Measurements from ENCODE around the gene LIPE.
"Not testable (repeated sequence)": the region's sequence is repeated elsewhere in the genome, so short reads cannot be mapped to it uniquely, and the experiment has no call there.

LIPE gene, protein sequence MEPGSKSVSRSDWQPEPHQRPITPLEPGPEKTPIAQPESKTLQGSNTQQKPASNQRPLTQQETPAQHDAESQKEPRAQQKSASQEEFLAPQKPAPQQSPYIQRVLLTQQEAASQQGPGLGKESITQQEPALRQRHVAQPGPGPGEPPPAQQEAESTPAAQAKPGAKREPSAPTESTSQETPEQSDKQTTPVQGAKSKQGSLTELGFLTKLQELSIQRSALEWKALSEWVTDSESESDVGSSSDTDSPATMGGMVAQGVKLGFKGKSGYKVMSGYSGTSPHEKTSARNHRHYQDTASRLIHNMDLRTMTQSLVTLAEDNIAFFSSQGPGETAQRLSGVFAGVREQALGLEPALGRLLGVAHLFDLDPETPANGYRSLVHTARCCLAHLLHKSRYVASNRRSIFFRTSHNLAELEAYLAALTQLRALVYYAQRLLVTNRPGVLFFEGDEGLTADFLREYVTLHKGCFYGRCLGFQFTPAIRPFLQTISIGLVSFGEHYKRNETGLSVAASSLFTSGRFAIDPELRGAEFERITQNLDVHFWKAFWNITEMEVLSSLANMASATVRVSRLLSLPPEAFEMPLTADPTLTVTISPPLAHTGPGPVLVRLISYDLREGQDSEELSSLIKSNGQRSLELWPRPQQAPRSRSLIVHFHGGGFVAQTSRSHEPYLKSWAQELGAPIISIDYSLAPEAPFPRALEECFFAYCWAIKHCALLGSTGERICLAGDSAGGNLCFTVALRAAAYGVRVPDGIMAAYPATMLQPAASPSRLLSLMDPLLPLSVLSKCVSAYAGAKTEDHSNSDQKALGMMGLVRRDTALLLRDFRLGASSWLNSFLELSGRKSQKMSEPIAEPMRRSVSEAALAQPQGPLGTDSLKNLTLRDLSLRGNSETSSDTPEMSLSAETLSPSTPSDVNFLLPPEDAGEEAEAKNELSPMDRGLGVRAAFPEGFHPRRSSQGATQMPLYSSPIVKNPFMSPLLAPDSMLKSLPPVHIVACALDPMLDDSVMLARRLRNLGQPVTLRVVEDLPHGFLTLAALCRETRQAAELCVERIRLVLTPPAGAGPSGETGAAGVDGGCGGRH

DNA sequence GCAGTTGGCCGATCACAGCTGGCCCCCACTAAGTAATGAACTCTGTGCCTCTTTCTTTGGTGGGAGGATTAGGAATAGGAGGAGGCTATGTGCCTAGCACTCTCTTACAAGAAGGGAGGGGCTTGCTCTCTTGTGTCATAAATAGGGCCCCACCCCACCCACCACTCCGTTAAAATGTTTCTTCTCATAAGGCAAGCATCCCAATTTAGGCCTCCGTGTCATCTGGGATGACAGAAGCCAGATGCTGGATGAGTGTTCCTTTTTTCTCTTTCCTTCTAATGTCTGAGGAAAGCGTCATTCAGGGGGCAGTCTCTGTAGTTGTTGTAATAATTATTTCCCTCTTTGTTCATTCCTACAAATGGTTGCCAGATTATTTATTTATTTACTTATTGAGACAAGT is at the start of gene LIPE:
TSS of gene LIPE (minus strand) at position 76 of the 400 bp plus-strand sequence. CDS start 239 bp downstream, outside the sequence.
- in situ Hi-C loops (cut with MboI; ENCODE audit: low pct_unique_long_range_greater_than_20kb, low sequenced_read_pairs): no loop called here
- DNase-seq: no peak

DNA sequence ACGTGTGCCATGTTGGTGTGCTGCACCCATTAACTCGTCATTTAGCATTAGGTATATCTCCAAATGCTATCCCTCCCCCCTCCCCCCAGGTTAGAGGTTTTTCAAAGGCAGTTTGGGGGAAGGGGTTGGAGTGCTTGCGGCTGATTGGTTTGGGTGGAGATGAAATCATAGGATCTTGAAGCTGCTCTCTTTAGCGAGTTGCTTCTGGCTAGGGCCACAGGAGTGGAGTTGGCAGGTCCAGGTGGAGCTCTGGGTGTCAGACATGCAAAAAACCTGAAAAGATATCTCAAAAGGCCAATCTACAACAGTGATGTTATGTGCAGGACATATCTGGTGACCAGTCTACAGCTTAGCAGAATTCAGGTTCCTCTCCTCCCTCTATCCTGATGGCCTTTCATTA is 48.2 kb upstream of the LIPE start:
- no peak for DNase-seq
- in situ Hi-C loops (cut with MboI; ENCODE audit: low pct_unique_long_range_greater_than_20kb, low sequenced_read_pairs): no loop called here

DNA sequence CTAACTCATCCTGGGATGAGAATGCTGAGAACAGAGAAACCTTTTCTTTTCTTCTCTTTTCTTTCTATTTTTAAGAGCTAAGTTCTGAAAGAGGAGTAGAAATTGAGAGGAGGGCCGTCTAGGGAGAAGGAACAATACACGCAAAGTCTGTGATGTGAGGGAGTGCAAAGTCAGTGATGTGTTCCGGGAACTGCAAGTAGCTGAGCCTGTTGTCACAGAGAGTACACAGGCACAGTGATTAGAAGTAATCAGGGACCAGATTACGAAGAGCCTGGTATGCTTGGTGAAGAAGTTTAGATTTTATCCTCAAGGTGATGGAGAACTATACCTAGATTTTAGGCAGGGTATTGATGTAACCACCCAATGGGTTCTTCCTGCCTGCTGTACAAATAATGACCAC is 47.6 kb upstream of the LIPE start:
- no peak for DNase-seq

DNA sequence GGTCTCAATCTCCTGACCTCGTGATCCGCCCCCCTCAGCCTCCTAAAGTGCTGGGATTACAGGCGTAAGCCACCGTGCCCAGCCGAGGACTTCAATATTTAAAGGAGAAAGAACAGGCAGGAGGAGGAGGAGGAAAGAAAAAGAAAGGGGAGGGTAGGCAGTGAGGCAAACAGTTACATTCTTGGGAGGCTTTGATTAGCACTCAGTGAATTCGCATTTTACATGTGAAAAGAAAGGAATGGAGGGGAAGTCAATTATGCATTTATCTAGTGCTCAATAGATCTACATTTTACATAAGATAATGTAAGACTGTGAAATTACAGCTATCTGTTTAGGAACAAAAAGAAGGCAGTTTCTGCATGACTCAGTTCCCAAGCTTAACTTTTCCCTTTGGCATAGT is 46.5 kb upstream of the LIPE start:
- no peak for DNase-seq

More for the DNA sequence above, 47.6 kb upstream of the LIPE start:
- in situ Hi-C loops (cut with MboI; ENCODE audit: low pct_unique_long_range_greater_than_20kb, low sequenced_read_pairs): no loop called here

DNA sequence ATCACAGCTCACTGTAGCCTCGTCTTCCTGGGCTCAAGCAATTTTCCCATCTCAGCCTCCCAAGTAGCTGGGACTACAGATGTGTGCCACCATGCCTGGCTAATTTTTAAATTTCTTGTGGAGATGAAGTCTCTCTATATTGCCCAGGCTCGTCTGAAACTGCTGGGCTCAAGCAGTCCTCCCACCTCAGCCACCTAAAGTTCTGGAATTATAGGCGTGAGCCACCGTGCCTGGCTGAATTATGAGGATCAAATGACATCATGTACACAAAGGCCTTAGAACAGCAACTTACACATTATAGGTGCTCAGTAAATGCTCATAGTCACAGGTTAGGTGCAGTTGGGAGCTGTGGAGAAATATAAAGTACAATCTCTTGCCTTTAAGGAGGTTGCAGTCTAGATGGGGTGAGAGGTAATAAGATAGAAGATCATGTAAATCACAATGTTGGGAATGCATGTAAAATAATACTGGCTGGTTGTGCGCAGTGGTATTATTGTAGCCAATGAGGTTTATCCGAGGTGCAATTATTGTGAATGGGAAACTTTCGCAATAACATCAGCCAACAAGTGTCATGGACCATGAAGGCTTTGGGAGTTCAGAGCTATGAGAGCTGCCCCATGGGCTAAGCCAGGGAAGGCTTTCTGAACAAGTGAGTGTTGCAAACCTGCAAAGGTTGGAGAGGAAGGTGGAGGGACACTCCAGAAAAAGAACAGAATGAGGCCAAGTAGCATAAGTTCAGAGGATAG is 45.4 kb upstream of the LIPE start:
- in situ Hi-C loops (cut with MboI; ENCODE audit: low pct_unique_long_range_greater_than_20kb, low sequenced_read_pairs): no loop called here
- DNase-seq: no peak

More for the DNA sequence above, 46.5 kb upstream of the LIPE start:
- in situ Hi-C loops (cut with MboI; ENCODE audit: low pct_unique_long_range_greater_than_20kb, low sequenced_read_pairs): no loop called here

DNA sequence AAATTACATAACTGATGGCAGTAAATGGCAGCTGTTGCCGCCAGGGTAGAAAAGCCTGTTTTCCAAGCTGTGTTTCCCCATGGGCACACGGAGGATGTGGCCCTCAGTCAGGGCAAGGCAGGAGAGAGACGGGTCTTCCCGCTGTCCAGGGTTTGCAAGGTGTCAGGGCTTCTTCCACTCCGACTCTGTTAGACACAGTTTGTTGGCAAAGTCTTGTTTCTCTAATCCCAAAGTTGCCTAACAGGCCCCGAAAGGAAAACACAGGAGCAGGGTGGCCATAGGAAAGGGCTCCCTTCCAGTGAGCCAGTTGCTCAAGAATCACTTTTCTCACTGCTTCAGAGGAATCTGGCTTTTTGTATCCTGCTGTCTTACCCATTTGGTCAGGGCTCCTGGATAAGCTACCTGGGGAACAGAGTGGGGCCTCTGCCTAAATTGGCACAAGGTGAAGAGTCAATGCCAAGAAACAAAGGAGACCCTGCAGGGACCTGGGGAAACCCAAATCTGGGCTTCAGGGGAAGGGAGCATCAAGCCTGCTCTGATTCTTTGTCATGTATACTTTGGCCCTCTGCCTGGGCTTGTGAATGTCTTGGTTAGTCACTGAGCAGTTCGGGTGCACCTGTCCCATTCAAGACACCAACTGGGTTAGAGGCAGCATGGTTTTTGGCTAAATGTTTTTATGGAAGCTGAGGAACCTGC is 44.5 kb upstream of the LIPE start:
- no peak for DNase-seq

DNA sequence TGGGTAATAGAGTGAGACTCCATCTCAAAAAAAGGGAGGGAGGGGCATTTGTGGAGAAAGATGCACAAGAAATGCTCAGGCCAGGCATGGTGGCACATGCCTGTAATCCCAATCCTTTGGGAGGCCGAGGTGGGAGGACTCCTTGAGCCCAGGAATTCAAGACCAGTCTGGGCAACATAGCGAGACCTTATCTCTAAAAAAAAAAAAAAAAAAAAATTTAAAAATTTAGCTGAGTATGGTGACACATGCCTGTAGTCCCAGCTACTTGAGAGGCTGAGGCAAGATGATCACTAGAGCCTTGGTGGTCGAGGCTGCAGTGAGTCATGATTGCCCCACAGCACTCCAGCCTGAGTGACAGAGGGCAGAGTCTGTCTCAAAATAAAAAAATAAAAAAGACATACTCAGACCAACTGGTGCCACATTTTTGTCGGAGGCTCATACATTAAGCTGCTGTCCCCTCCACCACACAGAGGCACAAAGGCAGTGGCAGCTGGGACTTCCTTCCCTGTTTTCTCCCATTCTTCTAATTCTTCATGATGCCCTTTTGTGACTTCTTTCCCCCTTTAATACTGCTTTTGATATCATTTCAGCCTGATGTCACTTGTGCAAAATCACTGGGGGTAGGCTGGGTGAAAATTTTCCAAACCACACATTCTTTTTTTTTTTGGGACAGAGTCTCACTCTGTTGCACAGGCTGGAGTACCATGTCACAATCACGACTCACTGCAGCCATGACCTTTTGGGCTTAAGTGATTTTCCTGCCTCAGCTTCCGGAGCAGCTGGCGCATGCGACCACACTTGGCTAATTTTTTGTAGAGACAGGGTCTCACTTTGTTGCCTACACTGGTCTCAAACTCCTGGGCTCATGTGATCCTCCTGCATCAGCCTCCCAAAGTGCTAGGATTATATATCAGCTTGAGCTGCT is 42.4 kb upstream of the LIPE start:
- in situ Hi-C loops (cut with MboI; ENCODE audit: low pct_unique_long_range_greater_than_20kb, low sequenced_read_pairs): no loop called here
- DNase-seq: peak; percentile 12

More for the DNA sequence above, 44.5 kb upstream of the LIPE start:
- in situ Hi-C loops (cut with MboI; ENCODE audit: low pct_unique_long_range_greater_than_20kb, low sequenced_read_pairs): no loop called here

DNA sequence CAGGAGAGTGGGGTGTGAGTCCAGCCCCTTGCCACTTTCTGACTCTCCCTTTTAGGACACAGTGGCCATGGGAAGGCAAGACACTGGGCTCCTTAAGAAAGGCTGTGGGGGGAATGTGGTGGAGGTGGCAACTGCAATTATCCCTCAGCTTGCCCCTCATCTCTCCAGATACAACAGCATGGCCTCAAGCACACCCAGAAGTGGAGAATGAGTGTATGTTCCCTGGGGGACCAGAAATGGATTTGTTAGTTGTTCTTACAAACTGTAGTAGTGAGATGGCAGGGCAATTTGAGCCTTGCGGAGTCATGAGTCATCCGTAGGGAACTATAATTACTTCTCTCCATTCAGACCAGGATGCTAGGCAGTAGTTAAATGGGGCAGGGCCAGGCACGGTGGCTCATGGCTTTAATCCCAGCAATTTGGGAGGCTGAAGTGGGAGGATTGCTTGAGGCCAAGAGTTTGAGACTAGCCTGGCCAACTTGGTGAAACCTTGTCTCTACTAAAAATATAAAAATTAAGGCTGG is 41.1 kb upstream of the LIPE start:
- in situ Hi-C loops (cut with MboI; ENCODE audit: low pct_unique_long_range_greater_than_20kb, low sequenced_read_pairs): no loop called here
- DNase-seq: no peak

DNA sequence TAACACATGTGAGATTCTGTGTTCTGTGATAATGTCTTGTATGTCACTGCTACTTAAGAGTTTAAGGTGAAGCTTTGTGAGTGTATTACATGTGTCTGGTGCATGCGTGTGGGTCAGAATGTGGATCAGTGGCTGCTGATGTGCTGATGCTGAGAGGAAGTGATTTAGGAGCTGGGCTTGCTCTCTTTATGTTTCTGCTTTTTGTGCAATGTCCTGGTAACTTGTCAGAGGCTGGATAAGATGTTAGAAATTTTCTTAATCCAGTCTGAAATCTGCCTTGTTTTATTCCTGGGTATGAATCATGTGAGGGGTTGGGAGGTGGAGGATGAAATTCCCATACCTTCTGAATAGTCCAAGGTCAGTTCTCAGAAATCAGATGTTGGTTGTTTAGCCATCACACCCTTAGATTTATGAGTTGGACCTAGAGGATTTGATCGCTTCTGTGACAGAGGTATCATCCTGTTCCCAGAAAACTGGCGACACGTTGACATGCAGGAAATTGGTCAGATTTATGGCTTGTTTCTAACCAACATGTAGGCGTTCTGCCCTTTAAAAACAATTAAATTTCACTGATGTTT is 40.1 kb upstream of the LIPE start:
- in situ Hi-C loops (cut with MboI; ENCODE audit: low pct_unique_long_range_greater_than_20kb, low sequenced_read_pairs): no loop called here
- no peak for DNase-seq

DNA sequence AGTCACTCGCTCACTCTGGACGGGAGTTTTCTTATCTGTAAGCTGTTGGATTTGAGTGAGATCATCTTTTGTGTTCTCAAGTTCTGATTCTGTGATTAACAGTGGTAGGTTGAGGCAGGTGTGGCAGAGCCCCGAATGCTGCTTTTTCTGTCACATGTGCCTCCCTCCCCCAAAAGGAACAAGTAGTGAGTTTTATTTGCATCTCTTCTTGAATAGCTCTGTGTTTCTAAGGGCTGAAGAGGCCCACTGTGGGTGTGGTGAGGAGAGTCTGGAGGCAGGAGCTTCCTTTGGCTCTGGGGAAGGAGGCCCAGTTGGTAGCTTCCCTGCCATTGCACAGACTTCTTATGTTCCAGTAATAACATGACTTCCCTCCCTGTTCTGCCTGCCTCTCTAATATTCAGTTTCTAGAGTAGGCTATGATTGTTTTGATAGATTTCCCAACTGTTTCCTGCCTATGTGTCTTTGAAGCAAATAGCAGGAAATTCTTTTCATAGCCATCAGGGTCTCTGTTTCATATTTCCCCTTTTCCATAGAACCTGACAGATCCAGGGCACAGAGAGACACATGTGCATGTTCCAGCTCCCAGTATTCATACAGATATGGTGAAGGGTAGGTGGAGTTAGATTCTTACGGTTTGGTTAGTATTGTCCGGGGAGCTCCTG is 39.5 kb upstream of the LIPE start:
- no peak for DNase-seq
- in situ Hi-C loops (cut with MboI; ENCODE audit: low pct_unique_long_range_greater_than_20kb, low sequenced_read_pairs): no loop called here

DNA sequence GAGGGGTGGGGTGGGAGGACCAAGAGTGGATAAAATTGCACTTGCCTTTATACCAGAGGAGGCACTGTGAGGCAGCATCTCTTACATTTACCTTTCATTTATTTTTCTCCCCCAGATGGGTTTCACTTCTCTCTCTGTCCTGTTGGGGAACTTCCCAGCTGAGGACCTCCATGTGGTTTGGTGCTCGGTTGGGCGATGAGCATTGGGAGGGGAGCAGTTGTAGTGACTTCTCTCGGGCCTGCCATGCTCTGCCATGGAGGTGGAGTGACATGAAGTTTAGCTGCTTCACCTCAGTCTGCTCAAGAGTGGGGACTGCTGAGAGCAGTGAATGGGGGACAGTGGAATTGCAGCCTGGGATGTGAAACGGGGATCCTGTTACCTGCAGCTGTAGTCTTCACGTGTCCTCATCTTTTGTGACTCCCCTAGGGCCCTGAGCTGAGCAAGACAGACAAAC is 38.7 kb upstream of the LIPE start:
- in situ Hi-C loops (cut with MboI; ENCODE audit: low pct_unique_long_range_greater_than_20kb, low sequenced_read_pairs): no loop called here
- no peak for DNase-seq

DNA sequence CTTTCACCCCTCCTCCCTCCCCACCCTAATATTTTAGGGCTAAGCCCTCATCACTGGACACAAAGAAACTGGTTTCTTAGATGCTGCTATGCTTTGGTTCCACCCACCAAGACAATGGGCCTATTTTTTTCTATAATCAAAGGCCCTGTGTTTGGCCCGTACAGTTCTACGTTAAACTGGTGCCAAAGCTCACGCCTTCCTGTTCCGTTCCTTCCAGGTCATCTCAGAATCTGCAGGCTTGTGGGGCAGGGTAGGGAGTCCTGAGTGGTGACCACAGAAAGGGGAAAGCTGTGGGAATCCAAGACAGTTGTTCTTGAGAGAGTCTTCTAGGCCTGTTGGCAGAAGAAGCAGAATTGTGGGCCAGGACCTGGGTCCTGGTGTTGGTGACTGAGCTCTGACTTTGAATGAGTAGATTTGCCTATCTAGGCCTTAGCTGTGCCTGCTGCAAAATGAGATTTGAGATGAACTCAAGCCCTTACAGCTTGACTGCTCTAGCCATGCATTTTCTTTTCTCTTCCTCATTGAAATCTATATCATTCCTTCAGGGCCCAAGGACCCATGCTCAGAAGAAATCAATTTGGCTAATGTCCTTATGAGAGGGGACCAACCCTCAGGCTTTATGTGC is 34.6 kb upstream of the LIPE start:
- in situ Hi-C loops (cut with MboI; ENCODE audit: low pct_unique_long_range_greater_than_20kb, low sequenced_read_pairs): no loop called here

DNA sequence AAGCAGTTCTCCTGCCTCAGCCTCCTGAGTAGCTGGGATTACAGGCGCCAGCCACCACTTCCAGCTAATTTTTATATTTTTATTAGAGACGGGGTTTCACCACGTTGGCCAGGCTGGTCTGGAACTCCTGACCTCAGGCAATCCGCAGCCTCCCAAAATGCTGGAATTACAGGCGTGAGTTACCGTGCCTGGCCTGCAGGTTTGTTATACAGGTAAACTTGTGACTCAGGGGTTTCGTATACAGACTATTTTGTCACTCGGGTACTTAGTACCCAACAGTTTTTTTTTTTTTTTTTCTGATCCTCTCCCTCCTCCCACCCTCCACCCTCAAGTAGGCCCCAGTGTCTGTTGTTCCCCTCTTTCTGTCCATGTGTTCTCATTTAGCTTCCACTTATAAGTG is 34.0 kb upstream of the LIPE start:
- DNase-seq; in situ Hi-C loops (cut with MboI; ENCODE audit: low pct_unique_long_range_greater_than_20kb, low sequenced_read_pairs): not testable (repeated sequence)

More for the DNA sequence above, 34.6 kb upstream of the LIPE start:
- no peak for DNase-seq

DNA sequence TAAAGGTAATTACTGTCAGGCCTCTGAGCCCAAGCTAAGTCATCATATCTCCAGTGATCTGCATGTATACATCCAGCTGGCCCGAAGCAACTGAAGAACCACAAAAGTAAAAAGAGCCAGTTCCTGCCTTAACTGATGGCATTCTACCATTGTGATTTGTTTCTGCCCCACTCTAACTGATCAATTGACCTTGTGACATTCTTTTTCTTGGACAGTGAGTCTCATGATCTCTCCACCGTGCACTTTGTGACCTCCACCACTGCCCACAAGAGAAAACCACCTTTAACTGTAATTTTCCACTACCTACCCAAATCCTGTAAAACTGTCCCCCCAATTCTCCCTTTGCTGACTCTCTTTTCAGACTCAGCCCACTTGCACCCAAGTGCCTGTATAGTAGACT is 32.7 kb upstream of the LIPE start:
- in situ Hi-C loops (cut with MboI; ENCODE audit: low pct_unique_long_range_greater_than_20kb, low sequenced_read_pairs): no loop called here

DNA sequence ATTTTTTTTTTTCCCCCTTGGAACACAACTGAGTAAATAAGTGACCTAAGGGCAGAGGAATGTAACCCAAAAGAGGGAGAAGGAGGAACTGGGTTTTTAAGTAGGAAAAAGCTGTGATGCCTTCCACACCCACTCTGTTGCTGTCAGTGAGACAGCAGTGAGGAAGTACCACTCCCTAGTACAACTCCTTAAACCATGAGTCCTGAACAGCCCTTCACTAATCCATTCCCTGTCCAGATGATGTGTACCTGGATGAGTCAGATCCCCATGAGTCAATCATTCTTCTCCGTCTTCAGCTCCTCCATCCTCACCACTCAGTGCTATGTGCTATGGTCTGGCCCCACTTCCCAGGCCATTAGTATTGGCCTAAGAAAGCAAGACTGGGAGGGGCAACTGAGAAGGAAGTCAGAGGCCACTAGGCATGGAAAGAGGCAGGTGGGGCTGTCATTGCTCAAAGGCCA is 28.5 kb upstream of the LIPE start:
- DNase-seq: no peak
- in situ Hi-C loops (cut with MboI; ENCODE audit: low pct_unique_long_range_greater_than_20kb, low sequenced_read_pairs): no loop called here

More for the DNA sequence above, 32.7 kb upstream of the LIPE start:
- no peak for DNase-seq

DNA sequence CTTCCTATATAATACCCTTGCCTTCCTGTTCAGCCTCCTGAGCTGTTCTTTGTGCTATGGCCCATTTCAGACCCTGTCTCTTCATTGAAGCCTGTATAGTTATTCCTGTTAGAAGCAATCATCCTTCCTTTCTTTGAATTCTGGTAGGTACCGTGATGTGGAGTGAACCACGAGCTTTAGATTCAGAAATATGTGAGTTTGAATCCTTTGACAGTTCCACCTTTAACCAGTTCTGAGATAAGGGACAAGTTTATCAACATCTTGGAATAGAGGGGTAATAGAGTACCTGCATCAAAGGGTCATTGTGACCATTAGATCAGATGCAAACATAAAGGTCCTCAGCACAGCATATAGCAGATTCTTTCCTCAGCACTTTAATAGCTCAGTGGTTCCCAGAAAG is 27.9 kb upstream of the LIPE start:
- no peak for DNase-seq
- in situ Hi-C loops (cut with MboI; ENCODE audit: low pct_unique_long_range_greater_than_20kb, low sequenced_read_pairs): no loop called here

All from KBM-7 (cell line).